Heart left ventricle (tissue), 13 donors: ENCODE measurements around the gene STC2.

Experiments used
- CTCF ChIP-seq, 12 donors: fragments of 200-600 bp; sonication (generic) in 4 of 12; IDR thresholded peaks; one replicate each; pipeline versions ENCODE4 v1.5.0 to v1.8.0; 2018 to 2022; ENCODE audit warnings: antibody characterized with exemption in 12 of 12, mild to moderate bottlenecking in 5 of 12
- POLR2A ChIP-seq, 2 donors: fragments of 450-650 bp; IDR thresholded peaks; one replicate each; pipeline ENCODE4 v1.6.1; 2017; ENCODE audit warnings: antibody characterized with exemption in 2 of 2, mild to moderate bottlenecking in 2 of 2, moderate library complexity in 2 of 2
- donor health status: ischemic (EF 13 %, LVEDD 7.1; RV severe dilation, severe dysfunction).
- donor health status: DM: no; HTN: yes; CAD: no.
- donor health status: DM: no; HTN: no; CAD: no.
- donor health status: ischemic (EF 25% LVEDD 6.9; RV normal size, moderate dysfunction).
- donor health status: ischemic (EF 25% LVEDD 5.7; RV mildly dilated, moderate dysfunction).
- donor health status: ischemic (EF 35%, LVEDD 5.7; RV mildly dilated, moderate dysfunction).
- donor health status: nonischemic (EF 11% LVEDD 7.7; RV severe dilation, severe dysfunction).
- donor health status: DM: yes; HTN: yes; CAD: no.
- donor health status: PGD.
- donor health status: ischemic (EF 29% LVEDD 5.4; RV normal size, mild dysfunction).
- donor health status: nonischemic (EF 23%, LVEDD 6.1; RV moderate dilation, normal function).

GRCh38 chr5:173279166-173279565, 49.0 kb downstream of the STC2 start:
- TF ChIP-seq POLR2A (IDR thresholded peaks at IDR 0.05) (no peak), CTCF (IDR thresholded peaks at IDR 0.05) (no peak)
